LNCaP clone FGC (cell line): Measurements from ENCODE around the gene SPACA5.

Experiments
- DNase-seq: peaks from one replicate; pipeline ENCODE4 v3.0.0-alpha.2; 2011; ENCODE audit warnings: low read depth
- H3K4me3 ChIP-seq: 2 replicates; pipeline ENCODE4 v1.5.1; 2011; ENCODE audit warnings: mild to moderate bottlenecking, low read depth, low read length, control low read depth
- TF ChIP-seq, protein P1 (sequence below): IDR thresholded peaks from 2 replicates; pipeline ENCODE4 v1.5.1; 2012; ENCODE audit warnings: mild to moderate bottlenecking; ENCODE audit not compliant: control insufficient read depth, insufficient read depth; ENCODE audit errors: extremely low read depth

SPACA5 gene

DNA sequence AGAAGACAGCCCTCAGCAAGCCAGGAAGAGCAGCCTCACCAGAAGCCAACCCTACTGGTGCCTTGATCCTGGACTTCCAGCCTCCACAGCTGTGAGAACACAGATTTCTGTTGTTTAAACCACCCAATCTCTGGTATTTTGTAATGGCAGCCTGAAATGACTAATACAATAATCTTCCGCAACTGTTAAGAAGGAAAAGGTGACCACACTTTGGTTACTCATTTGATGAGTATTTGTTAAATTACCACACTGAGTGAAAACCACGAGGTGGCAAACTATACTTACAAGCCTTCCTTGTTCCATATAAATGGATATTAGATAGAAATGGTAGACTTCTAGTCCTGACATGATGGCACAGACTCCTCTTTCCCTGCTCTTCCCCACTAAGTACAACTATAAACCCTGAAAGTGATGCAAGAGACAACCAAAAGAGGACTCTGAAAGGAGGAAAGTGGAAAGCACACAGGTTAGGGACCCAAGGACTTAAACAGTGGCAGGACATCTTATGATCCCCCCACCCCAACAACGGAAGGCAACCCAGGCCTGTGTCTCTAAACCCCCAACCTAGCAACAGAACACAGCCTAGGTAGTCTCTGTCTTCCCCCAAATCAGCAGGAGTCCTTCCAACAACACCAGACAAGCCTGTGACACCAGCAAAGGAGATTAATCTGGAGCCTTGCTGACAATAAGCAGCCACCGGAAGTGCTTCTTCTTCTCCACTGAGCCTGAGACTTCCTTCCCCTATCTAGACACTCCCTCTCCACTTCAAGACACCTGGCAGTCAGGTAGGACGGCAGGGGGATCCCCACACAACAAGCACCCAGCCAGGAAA, 15.3 kb upstream of the SPACA5 start:
- DNase-seq = no peak
- TF ChIP-seq, protein P1, sequence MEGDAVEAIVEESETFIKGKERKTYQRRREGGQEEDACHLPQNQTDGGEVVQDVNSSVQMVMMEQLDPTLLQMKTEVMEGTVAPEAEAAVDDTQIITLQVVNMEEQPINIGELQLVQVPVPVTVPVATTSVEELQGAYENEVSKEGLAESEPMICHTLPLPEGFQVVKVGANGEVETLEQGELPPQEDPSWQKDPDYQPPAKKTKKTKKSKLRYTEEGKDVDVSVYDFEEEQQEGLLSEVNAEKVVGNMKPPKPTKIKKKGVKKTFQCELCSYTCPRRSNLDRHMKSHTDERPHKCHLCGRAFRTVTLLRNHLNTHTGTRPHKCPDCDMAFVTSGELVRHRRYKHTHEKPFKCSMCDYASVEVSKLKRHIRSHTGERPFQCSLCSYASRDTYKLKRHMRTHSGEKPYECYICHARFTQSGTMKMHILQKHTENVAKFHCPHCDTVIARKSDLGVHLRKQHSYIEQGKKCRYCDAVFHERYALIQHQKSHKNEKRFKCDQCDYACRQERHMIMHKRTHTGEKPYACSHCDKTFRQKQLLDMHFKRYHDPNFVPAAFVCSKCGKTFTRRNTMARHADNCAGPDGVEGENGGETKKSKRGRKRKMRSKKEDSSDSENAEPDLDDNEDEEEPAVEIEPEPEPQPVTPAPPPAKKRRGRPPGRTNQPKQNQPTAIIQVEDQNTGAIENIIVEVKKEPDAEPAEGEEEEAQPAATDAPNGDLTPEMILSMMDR = no peak
- H3K4me3 ChIP-seq = no peak overlapping the region

GRCh38 chrX:47992095-47992380, 14.8 kb upstream of the SPACA5 start:
- TF ChIP-seq, protein P1 = no peak
- DNase-seq = no peak
- no peak overlapping the region for H3K4me3 ChIP-seq

DNA sequence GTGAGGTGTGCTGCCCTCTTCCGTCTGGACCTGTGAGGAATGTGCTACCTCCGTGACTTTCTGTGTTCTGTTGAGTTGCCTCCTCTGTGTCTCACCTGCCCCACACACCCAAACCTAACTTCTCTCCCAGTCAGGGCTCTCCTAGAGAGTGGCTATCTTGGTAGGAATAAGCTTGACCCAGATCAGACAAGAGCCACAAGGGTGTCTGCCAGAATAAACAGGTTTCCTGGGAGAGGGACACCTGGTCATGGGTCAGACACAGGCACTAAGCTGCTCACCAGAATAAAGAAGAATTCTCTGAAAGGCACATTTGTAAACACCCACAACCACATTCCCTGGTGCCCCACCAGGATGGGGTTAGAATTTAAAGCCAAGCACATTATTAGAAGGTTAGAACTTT, 14.1 kb upstream of the SPACA5 start:
- TF ChIP-seq, protein P1 = no peak
- no peak for DNase-seq
- no peak overlapping the region for H3K4me3 ChIP-seq

GRCh38 chrX:48001260-48001659, 5.5 kb upstream of the SPACA5 start:
- no peak overlapping the region for H3K4me3 ChIP-seq
- DNase-seq = no peak
- TF ChIP-seq, protein P1 = no peak

- TF ChIP-seq, protein P1 = no peak
- no peak overlapping the region for H3K4me3 ChIP-seq
- no peak for DNase-seq
Observed at GRCh38 chrX:48002319-48002718, 4.5 kb upstream of the SPACA5 start.

DNA sequence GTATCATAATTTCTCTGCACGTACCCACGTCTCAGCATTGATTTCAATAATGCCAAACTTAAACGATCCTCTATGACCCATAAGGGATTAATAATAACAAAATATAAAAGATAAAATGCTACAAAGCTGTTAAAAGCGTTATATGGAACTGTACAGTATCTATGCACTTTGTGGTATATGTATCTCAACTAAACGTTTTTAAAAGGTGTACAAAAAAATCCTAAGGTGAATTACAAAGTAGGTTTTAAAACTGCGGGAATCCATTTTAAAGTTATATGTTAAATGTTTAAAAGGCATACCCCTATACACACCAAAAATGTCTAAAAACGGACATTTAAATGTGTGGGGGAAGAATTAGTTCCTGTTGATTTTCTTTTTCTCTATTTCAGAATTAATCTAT, 3.9 kb upstream of the SPACA5 start:
- peak overlapping the region; percentile 79 for H3K4me3 ChIP-seq
- DNase-seq = no peak
- TF ChIP-seq, protein P1 = no peak

DNA sequence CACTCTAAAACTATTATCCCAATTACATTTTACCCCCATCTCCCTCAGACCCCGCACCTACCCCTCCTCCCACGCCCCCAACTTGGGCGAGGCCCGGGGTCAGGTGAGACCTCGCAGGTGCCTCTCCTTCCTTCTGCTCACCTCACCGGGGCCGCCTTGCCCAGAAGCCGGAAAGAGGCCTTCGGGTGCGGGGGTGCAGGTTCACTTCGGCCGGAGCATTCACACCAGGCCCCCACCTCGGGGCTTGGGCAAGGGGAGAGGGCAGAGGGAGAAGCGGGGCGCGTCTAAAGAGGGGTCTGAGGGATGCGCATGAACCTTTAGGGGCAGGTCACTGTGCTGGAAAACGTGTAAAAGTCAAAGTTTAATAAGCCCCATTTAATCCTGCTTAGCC, 3.4 kb upstream of the SPACA5 start:
- TF ChIP-seq, protein P1 = no peak
- H3K4me3 ChIP-seq = peak overlapping the region; percentile 79
- DNase-seq = no peak
